Subcutaneous adipose tissue (tissue), 4 donors: ENCODE data around the gene SMG1. TPM values are rescaled to one million over a fixed set of nuclear protein-coding genes. Genes with fewer than 3 reads are reported as not detected.

Experiments used
- CTCF ChIP-seq: fragments of 450-650 bp; IDR thresholded peaks from one replicate; pipeline ENCODE4 v1.5.1; 2016; ENCODE audit warnings: low read depth, mild to moderate bottlenecking, control low read depth, antibody characterized with exemption, moderate library complexity
- total RNA-seq, 4 donors: library from RNA; depleted of rRNA; stranded (reverse); fragments of >200 nt; gene quantifications; one replicate each; pipeline ENCODE4 v1.1.0, GENCODE V29; 2016

The SMG1 gene
- total RNA-seq, 4 donors from 2014 or later, result 109 to 128 (median 117) TPM

DNA sequence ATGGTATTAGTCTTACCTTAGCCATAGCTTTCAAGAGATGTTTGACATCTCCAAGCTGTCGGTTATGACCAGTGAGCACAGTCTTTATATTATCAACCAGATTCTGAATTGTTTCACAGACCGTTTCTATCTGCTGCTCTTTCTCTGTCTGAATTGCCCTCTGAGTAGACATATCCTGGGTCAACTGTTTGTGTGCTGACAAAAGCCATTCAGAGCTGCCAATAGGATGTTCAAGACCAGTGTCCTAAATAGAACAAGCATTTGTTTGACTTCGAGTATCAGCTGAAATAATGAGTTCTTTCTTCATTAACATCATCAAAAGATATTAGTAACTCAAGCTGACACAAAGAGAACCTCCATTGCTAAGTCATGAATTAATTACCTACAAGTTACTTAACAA is 109.9 kb downstream of the SMG1 start:
- TF ChIP-seq CTCF, result no peak

- no peak for TF ChIP-seq CTCF
These were observed 114.3 kb downstream of the SMG1 start for GRCh38 chr16:18811925-18812324.

- no peak for TF ChIP-seq CTCF
These were observed 117.0 kb downstream of the SMG1 start for GRCh38 chr16:18809165-18809564.

- TF ChIP-seq CTCF, result no peak
These were observed 120.9 kb downstream of the SMG1 start for GRCh38 chr16:18805257-18805773.

GRCh38 chr16:18804540-18804939 is 121.7 kb downstream of the SMG1 start:
- no peak for TF ChIP-seq CTCF

DNA sequence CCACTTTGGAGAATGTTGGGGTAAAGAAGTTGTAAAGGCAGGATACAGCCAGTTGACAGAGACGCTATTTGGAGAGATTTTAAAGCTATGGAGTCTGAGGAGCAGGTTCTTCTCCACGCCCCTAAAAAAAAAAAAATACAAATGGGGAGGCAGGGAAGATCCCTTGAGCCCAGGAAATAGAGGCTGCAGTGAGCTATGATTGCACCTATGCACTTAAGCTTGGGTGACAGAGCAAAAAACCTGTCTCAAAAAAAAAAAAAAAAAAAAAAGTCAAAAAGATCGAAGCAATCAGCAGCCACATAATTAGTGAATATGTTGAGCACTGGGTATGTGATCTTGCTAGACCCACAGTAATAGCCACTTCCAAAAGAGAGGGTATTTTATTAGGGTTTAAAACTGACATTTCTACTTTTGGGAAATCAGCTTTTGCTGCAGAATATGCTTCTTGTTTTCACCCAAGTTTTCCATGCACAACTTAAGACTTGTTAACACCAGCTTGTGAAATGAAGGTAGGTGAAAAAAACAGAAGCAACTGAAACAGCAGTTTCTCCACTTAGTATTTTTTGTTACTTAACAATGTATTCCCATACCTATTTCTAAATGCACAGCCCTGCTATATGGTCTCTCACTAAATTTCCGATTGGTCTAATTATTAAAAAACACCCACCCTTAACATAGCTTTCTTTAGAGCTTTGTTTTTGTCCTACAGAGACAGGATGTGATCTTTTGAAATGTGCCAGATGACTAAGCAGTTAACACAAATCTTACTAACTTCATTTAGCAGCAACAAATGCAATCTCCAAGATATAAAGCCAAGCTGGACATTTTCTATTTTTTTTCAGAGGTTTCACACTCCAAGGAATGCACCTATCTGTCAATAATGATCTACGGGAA is 122.4 kb downstream of the SMG1 start:
- no peak for TF ChIP-seq CTCF

- no peak for TF ChIP-seq CTCF
These were observed 123.4 kb downstream of the SMG1 start for GRCh38 chr16:18802767-18803343.
